Astrocyte (in vitro differentiated cells and primary cell): Measurements from ENCODE around the gene ALK. TPM values are rescaled to one million over a fixed set of nuclear protein-coding genes. Genes with fewer than 3 reads are reported as not detected.

Experiments used
- DNase-seq: peaks from one replicate; pipeline ENCODE4 v3.0.0-alpha.2; 2010; ENCODE audit warnings: low read depth
- FAIRE-seq: peaks from 2 replicates; lab custom pipeline; 2011; peaks lifted over from hg19 to GRCh38; lab: Jason Lieb, UNC
- H2AFZ ChIP-seq: 2 replicates; pipeline ENCODE4 v1.6.0; 2012; ENCODE audit warnings: low read depth, low read length, inconsistent platforms
- H3K27ac ChIP-seq: 2 replicates; pipeline ENCODE4 v1.5.1; 2011; ENCODE audit warnings: low read depth, low read length, inconsistent platforms
- H3K27me3 ChIP-seq: 2 replicates; pipeline ENCODE4 v1.6.0; 2011; ENCODE audit warnings: low read length, inconsistent platforms; ENCODE audit not compliant: insufficient read depth
- H3K36me3 ChIP-seq: 2 replicates; pipeline ENCODE4 v1.5.1; 2011; ENCODE audit warnings: low read length, inconsistent platforms; ENCODE audit not compliant: insufficient read depth
- H3K4me1 ChIP-seq: 2 replicates; pipeline ENCODE4 v1.5.1; 2011; ENCODE audit warnings: low read length, inconsistent platforms; ENCODE audit not compliant: insufficient read depth
- H3K4me2 ChIP-seq: 2 replicates; pipeline ENCODE4 v1.6.0; 2012; ENCODE audit warnings: low read length, inconsistent platforms
- H3K4me3 ChIP-seq: 2 replicates; pipeline ENCODE4 v1.5.1; 2011; ENCODE audit warnings: low read depth, mild to moderate bottlenecking, low read length, inconsistent platforms; ENCODE audit not compliant: insufficient read depth
- H3K79me2 ChIP-seq: 2 replicates; pipeline ENCODE4 v1.6.0; 2012; ENCODE audit warnings: mild to moderate bottlenecking, low read length, inconsistent platforms; ENCODE audit not compliant: insufficient read depth
- H3K9ac ChIP-seq: 2 replicates; pipeline ENCODE4 v1.6.0; 2012; ENCODE audit warnings: mild to moderate bottlenecking, low read length, inconsistent platforms
- H3K9me3 ChIP-seq: 2 replicates; pipeline ENCODE4 v1.5.1; 2012; ENCODE audit warnings: low read depth, mild to moderate bottlenecking, low read length, inconsistent platforms; ENCODE audit not compliant: insufficient read depth
- H4K20me1 ChIP-seq: 2 replicates; pipeline ENCODE4 v1.6.0; 2012; ENCODE audit warnings: low read length, inconsistent platforms; ENCODE audit not compliant: insufficient read depth
- H3K27ac Mint-ChIP-seq: one replicate; pipeline ENCODE4 v1.8.0; 2021; ENCODE audit warnings: mild to moderate bottlenecking, mixed read lengths; ENCODE audit not compliant: unreplicated experiment
- H3K27me3 Mint-ChIP-seq: one replicate; pipeline ENCODE4 v1.8.0; 2021; ENCODE audit warnings: low read depth, mixed read lengths; ENCODE audit not compliant: unreplicated experiment
- H3K36me3 Mint-ChIP-seq: one replicate; pipeline ENCODE4 v1.8.0; 2021; ENCODE audit warnings: low read depth, mixed read lengths; ENCODE audit not compliant: unreplicated experiment
- H3K4me1 Mint-ChIP-seq: one replicate; pipeline ENCODE4 v1.8.0; 2021; ENCODE audit warnings: low read depth, mixed read lengths; ENCODE audit not compliant: unreplicated experiment
- H3K4me3 Mint-ChIP-seq: one replicate; pipeline ENCODE4 v1.8.0; 2021; ENCODE audit warnings: mild to moderate bottlenecking, moderate library complexity, mixed read lengths; ENCODE audit not compliant: unreplicated experiment
- H3K9me3 Mint-ChIP-seq: one replicate; pipeline ENCODE4 v1.8.0; 2021; ENCODE audit warnings: mild to moderate bottlenecking, mixed read lengths; ENCODE audit not compliant: unreplicated experiment
- CTCF ChIP-seq: IDR thresholded peaks from 2 replicates; pipeline ENCODE4 v1.5.1; 2011; ENCODE audit warnings: low read depth, mild to moderate bottlenecking, inconsistent platforms, low read length, moderate library complexity; ENCODE audit not compliant: insufficient read depth
- EZH2 ChIP-seq: IDR thresholded peaks from 2 replicates; pipeline ENCODE4 v1.6.1; 2012; ENCODE audit warnings: mild to moderate bottlenecking, low read length, inconsistent platforms; ENCODE audit not compliant: insufficient read depth
- total RNA-seq: library from RNA; stranded (reverse); gene quantifications from 2 replicates; pipeline ENCODE4 v1.2.1, GENCODE V29; 2021

The ALK gene
- total RNA-seq, 1 donor from 2014 or later = 0.16 TPM

- H3K79me2 ChIP-seq = no peaks in the 10 kb centered on the region
- no peaks in the 10 kb centered on the region for H3K27me3 ChIP-seq
- Mint-ChIP-seq H3K9me3 (no peaks in the 10 kb centered on the region), H3K4me1 (no peaks in the 10 kb centered on the region), H3K4me3 (no peak overlapping the region), H3K36me3 (no peaks in the 10 kb centered on the region), H3K27ac (no peak overlapping the region), H3K27me3 (peaks cover 11% of the 10 kb centered on the region)
- no peaks in the 10 kb centered on the region for H3K9me3 ChIP-seq
- no peak for FAIRE-seq
- H2AFZ ChIP-seq = no peak overlapping the region
- TF ChIP-seq EZH2 (no peak), CTCF (no peak)
- DNase-seq = no peak
- no peak overlapping the region for H3K4me2 ChIP-seq
- H3K9ac ChIP-seq = no peak overlapping the region
- H3K27ac ChIP-seq = no peak overlapping the region
- no peaks in the 10 kb centered on the region for H3K36me3 ChIP-seq
- no peaks in the 10 kb centered on the region for H3K4me1 ChIP-seq
- no peak overlapping the region for H3K4me3 ChIP-seq
- no peaks in the 10 kb centered on the region for H4K20me1 ChIP-seq
Observed at GRCh38 chr2:29946505-29946904, 25.1 kb upstream of the ALK start.

- Histone ChIP-seq H3K4me1 (no peaks in the 10 kb centered on the region), H3K9ac (no peak overlapping the region), H3K4me3 (no peak overlapping the region), H2AFZ (no peak overlapping the region), H3K79me2 (no peaks in the 10 kb centered on the region), H3K36me3 (no peaks in the 10 kb centered on the region), H3K27ac (no peak overlapping the region), H3K4me2 (no peak overlapping the region), H3K9me3 (no peaks in the 10 kb centered on the region), H3K27me3 (no peaks in the 10 kb centered on the region), H4K20me1 (no peaks in the 10 kb centered on the region)
- FAIRE-seq = no peak
- no peaks in the 10 kb centered on the region for H3K9me3 Mint-ChIP-seq
- no peaks in the 10 kb centered on the region for H3K4me1 Mint-ChIP-seq
- peaks cover 5% of the 10 kb centered on the region for H3K27me3 Mint-ChIP-seq
- no peak overlapping the region for H3K4me3 Mint-ChIP-seq
- no peak for TF ChIP-seq CTCF
- TF ChIP-seq EZH2 = no peak
- no peak for DNase-seq
- H3K36me3 Mint-ChIP-seq = no peaks in the 10 kb centered on the region
- H3K27ac Mint-ChIP-seq = no peak overlapping the region
Observed at GRCh38 chr2:29942711-29943110, 21.3 kb upstream of the ALK start.

- Histone ChIP-seq H3K27ac (no peak overlapping the region), H3K36me3 (no peaks in the 10 kb centered on the region), H3K9ac (no peak overlapping the region), H3K4me1 (no peaks in the 10 kb centered on the region), H3K9me3 (no peaks in the 10 kb centered on the region), H3K27me3 (no peaks in the 10 kb centered on the region), H3K4me3 (no peak overlapping the region), H4K20me1 (no peaks in the 10 kb centered on the region), H3K79me2 (no peaks in the 10 kb centered on the region), H2AFZ (no peak overlapping the region), H3K4me2 (no peak overlapping the region)
- FAIRE-seq = no peak
- Mint-ChIP-seq H3K4me1 (no peaks in the 10 kb centered on the region), H3K4me3 (no peak overlapping the region), H3K9me3 (no peaks in the 10 kb centered on the region), H3K36me3 (no peaks in the 10 kb centered on the region), H3K27me3 (peaks cover 7% of the 10 kb centered on the region), H3K27ac (no peak overlapping the region)
- no peak for TF ChIP-seq EZH2
- no peak for TF ChIP-seq CTCF
- DNase-seq = peak; percentile 4
Observed at GRCh38 chr2:29940706-29941105, 19.3 kb upstream of the ALK start.
